Transverse colon (tissue), 3 donors: Measurements from ENCODE around the gene RPTOR.

Experiments
- CTCF ChIP-seq, 5 experiments: fragments of 200-600 bp in 3 of 5; fragments of 450-650 bp in 2 of 5; sonication (generic) in 3 of 5; IDR thresholded peaks; 1 replicate in 2 of 5; 2 replicates in 3 of 5; pipeline ENCODE4 v1.5.1; 2016 to 2017; ENCODE audit warnings: antibody characterized with exemption in 5 of 5, inconsistent platforms in 3 of 5, mild to moderate bottlenecking in 2 of 5, moderate library complexity in 1 of 5
- EP300 ChIP-seq: sonication (generic); formaldehyde crosslinking; IDR thresholded peaks from one replicate; pipeline ENCODE4 v1.6.1; 2017; ENCODE audit warnings: antibody characterized with exemption, low read depth
- POLR2A ChIP-seq: fragments of 450-650 bp; IDR thresholded peaks from one replicate; pipeline ENCODE4 v1.6.1; 2016; ENCODE audit warnings: antibody characterized with exemption, mild to moderate bottlenecking, moderate library complexity

DNA sequence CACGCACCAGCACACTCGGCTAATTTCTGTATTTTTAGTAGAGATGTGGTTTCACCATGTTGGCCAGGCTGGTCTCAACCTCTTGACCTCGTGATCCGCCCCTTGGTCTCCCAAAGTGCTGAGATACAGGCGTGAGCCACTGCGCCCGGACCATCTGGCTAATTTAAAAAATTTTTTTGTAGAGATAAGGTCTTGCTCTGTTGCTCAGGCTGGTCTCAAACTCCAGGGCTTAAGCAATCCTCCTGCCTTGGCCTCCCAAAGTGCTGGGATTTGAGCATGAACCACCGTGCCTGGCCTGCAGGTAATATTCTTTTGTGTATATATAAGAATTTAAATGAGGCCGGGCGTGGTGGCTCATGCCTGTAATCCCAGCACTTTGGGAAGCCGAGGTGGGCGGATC, 115.0 kb downstream of the RPTOR start:
- no peak for TF ChIP-seq CTCF (IDR thresholded peaks at IDR 0.05)
- no peak for TF ChIP-seq POLR2A
- TF ChIP-seq EP300: no peak
